ENCODE measurements around the gene LCE7A.

- TF ChIP-seq CTCF (IDR thresholded peaks at IDR 0.05; ENCODE audit: low read depth, low read length, missing input control) (no peak), EGR1 (IDR thresholded peaks at IDR 0.05; ENCODE audit: low read depth in 2 of 2) (no peak), SP1 (IDR thresholded peaks at IDR 0.05) (no peak), NR2F2 (IDR thresholded peaks at IDR 0.05) (no peak), MAX (IDR thresholded peaks at IDR 0.05) (no peak), FOXA1 (IDR thresholded peaks at IDR 0.05) (no peak), REST (IDR thresholded peaks at IDR 0.05) (no peak), ZBTB33 (IDR thresholded peaks at IDR 0.05) (no peak), YY1 (IDR thresholded peaks at IDR 0.05) (no peak), GABPA (IDR thresholded peaks at IDR 0.05 in 1 of 2, conservative IDR thresholded peaks at IDR 0.05 in 1 of 2) (no peak)
Measured at GRCh38 chr1:152884506-152884905, 24.7 kb downstream of the LCE7A start.
